Stimulated activated CD8-positive, alpha-beta memory T cell treated with anti-CD3 and anti-CD28 coated beads, Interleukin-7, amount 100 ng/mL, for 4 hours (primary cell): ENCODE results near the gene MB.

ENCODE experiments used
- DNase-seq, 2 donors: peaks; one replicate each; pipeline ENCODE4 v3.0.0-alpha.2; 2020; ENCODE audit warnings: low read depth in 2 of 2

MB gene

GRCh38 chr22:35616043-35616442 lies 1.1 kb downstream of the MB start:
- no peak for DNase-seq

GRCh38 chr22:35615156-35615555 lies 2.0 kb downstream of the MB start:
- DNase-seq: no peak

GRCh38 chr22:35614404-35614803 lies 2.7 kb downstream of the MB start:
- no peak for DNase-seq

GRCh38 chr22:35612903-35613302 lies 4.2 kb downstream of the MB start:
- no peak for DNase-seq

- no peak for DNase-seq
Measured at GRCh38 chr22:35611891-35612576, 5.1 kb downstream of the MB start.

GRCh38 chr22:35611200-35611890 lies 5.8 kb downstream of the MB start:
- DNase-seq: no peak

- DNase-seq: no peak
Measured at GRCh38 chr22:35610741-35611140, 6.4 kb downstream of the MB start.

- DNase-seq: no peak
Measured at GRCh38 chr22:35609761-35610160, 7.4 kb downstream of the MB start.

- no peak for DNase-seq
Measured at GRCh38 chr22:35609261-35609660, 7.9 kb downstream of the MB start.

- no peak for DNase-seq
Measured at GRCh38 chr22:35608088-35608487, 9.0 kb downstream of the MB start.

GRCh38 chr22:35606916-35607315 lies 10.2 kb downstream of the MB start:
- no peak for DNase-seq

- no peak for DNase-seq
Measured at GRCh38 chr22:35605851-35606481, 11.2 kb downstream of the MB start.

- DNase-seq: no peak
Measured at GRCh38 chr22:35605369-35605680, 11.8 kb downstream of the MB start.

GRCh38 chr22:35604621-35605368 lies 12.3 kb downstream of the MB start:
- no peak for DNase-seq

GRCh38 chr22:35601743-35602615 lies 15.2 kb downstream of the MB start:
- no peak for DNase-seq

- no peak for DNase-seq
Measured at GRCh38 chr22:35601013-35601580, 16.0 kb downstream of the MB start.

GRCh38 chr22:35600476-35600875 lies 16.7 kb downstream of the MB start:
- DNase-seq: no peak

- DNase-seq: no peak
Measured at GRCh38 chr22:35599364-35599763, 17.8 kb downstream of the MB start.

GRCh38 chr22:35598396-35598710 lies 18.8 kb downstream of the MB start:
- DNase-seq: no peak

- DNase-seq: no peak
Measured at GRCh38 chr22:35597692-35598395, 19.3 kb downstream of the MB start.

GRCh38 chr22:35596821-35597220 lies 20.3 kb downstream of the MB start:
- no peak for DNase-seq
